Smooth muscle cell (in vitro differentiated cells): ENCODE measurements around the gene TMOD1. TPM values are rescaled to one million over a fixed set of nuclear protein-coding genes. Genes with fewer than 3 reads are reported as not detected.

Source experiments
- DNase-seq: peaks from one replicate; lab custom pipeline; 2025; ENCODE audit not compliant: unreplicated experiment; lab: John Stamatoyannopoulos, UW
- H2AFZ ChIP-seq: fragments of 200-600 bp; sonication (generic); 2 replicates; pipeline ENCODE4 v1.6.0; 2016; ENCODE audit warnings: antibody characterized with exemption, low read depth, mild to moderate bottlenecking
- H3F3A ChIP-seq: fragments of 200-600 bp; sonication (generic); 2 replicates; pipeline ENCODE4 v1.6.0; 2017; ENCODE audit warnings: antibody characterized with exemption, low read depth
- H3K27ac ChIP-seq: fragments of 200-600 bp; sonication (generic); 2 replicates; pipeline ENCODE4 v1.5.1; 2016; ENCODE audit warnings: low read depth, mild to moderate bottlenecking
- H3K27me3 ChIP-seq: fragments of 200-600 bp; sonication (generic); 2 replicates; pipeline ENCODE4 v1.6.1; 2016; ENCODE audit warnings: low read depth, mild to moderate bottlenecking
- H3K36me3 ChIP-seq: fragments of 200-600 bp; sonication (generic); 2 replicates; pipeline ENCODE4 v1.5.1; 2016; ENCODE audit warnings: low read depth
- H3K4me1 ChIP-seq: fragments of 200-600 bp; sonication (generic); 2 replicates; pipeline ENCODE4 v1.5.1; 2016; ENCODE audit warnings: low read depth
- H3K4me2 ChIP-seq: fragments of 200-600 bp; sonication (generic); 2 replicates; pipeline ENCODE4 v1.6.0; 2016; ENCODE audit warnings: mild to moderate bottlenecking
- H3K4me3 ChIP-seq: fragments of 200-600 bp; sonication (generic); 2 replicates; pipeline ENCODE4 v1.5.1; 2016; ENCODE audit warnings: mild to moderate bottlenecking
- H3K79me2 ChIP-seq: fragments of 200-600 bp; sonication (generic); 2 replicates; pipeline ENCODE4 v1.6.0; 2016; ENCODE audit warnings: low read depth, mild to moderate bottlenecking
- H3K9ac ChIP-seq: fragments of 200-600 bp; sonication (generic); 2 replicates; pipeline ENCODE4 v1.6.0; 2016; ENCODE audit warnings: low read depth
- H3K9me3 ChIP-seq: fragments of 200-600 bp; sonication (generic); replicated peaks from 2 replicates; pipeline ENCODE4 v1.5.1; 2016; ENCODE audit warnings: low read depth
- H4K20me1 ChIP-seq: fragments of 200-600 bp; sonication (generic); 2 replicates; pipeline ENCODE4 v1.6.0; 2016; ENCODE audit warnings: low read depth
- CTCF ChIP-seq: fragments of 200-600 bp; sonication (generic); IDR thresholded peaks from 2 replicates; pipeline ENCODE4 v1.5.1; 2017; ENCODE audit warnings: borderline replicate concordance, mild to moderate bottlenecking, antibody characterized with exemption; ENCODE audit not compliant: insufficient read depth, poor library complexity, severe bottlenecking
- WGBS: methylation state at CpG from one replicate; pipeline ENCODE4 v1.1.7; 2016; ENCODE audit warnings: low lambda C conversion rate; 5-methylcytosine and 5-hydroxymethylcytosine counted together
- polyA plus RNA-seq: library from polyadenylated mRNA; unstranded; fragments of >200 nt; fragmentation: Nextera tagmentation; extraction: Ambion mirVana; gene quantifications from 2 replicates; pipeline ENCODE4 v1.2.1, GENCODE V29; 2016
- total RNA-seq: library from RNA; depleted of rRNA; stranded (reverse); fragments of >200 nt; gene quantifications from 2 replicates; pipeline ENCODE4 v1.2.3, GENCODE V29; 2014

The TMOD1 gene
- total and polyA plus RNA-seq, 2 experiments from 2014 or later, result 0.18 to 0.19 TPM

DNA sequence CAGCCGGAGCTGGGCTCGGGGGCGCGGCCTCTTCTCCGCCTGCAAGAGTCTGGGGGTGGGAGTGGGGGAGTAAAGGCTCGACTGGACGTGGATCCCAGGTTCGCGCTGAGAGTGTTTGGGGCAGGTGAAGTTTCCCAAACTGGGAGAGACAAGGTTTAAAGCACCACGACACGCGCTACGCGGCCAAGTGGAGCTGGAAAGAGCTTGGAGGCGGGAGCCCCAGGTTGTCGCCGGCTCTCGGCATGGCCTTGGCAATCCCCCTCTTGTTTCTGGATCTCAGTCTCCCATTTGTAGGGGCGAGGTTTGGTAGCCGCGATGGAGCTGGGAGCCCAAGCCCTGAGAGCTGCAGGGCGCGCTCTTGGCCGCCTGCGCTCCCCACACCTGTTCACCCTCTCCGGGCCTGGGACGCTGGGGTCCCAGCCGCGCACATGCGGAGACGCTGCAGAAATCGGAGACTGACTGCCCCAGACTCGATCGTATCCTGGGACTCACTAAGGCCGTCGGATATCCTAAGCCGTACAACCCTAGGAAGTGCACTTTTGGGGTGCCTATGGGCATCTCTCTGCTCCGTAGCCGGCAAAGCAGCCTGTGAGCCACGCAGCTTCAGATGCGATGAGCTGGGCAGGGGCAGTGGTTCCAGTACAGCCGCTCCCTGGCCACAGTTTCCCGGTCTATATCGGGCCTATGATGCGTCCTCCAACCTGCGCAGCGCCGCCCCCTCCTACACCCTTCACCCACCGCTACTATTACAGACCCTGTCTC is 937 bp downstream of the TMOD1 start:
- H3K27me3 ChIP-seq, result peaks cover 84% of the 10 kb centered on the region
- H3F3A ChIP-seq, result no peaks in the 10 kb centered on the region
- H3K27ac ChIP-seq, result no peak overlapping the region
- 5% methylated on average over 45 of the region's 49 CpGs for WGBS
- no peaks in the 10 kb centered on the region for H4K20me1 ChIP-seq
- H3K4me1 ChIP-seq, result peaks cover 11% of the 10 kb centered on the region
- H3K36me3 ChIP-seq, result no peaks in the 10 kb centered on the region
- no peak for DNase-seq
- H3K79me2 ChIP-seq, result no peaks in the 10 kb centered on the region
- peak overlapping the region; percentile 59 for H3K4me3 ChIP-seq
- no peak overlapping the region for H2AFZ ChIP-seq
- H3K9ac ChIP-seq, result no peak overlapping the region
- H3K4me2 ChIP-seq, result peak overlapping the region; percentile 94
- TF ChIP-seq CTCF, result no peak
- H3K9me3 ChIP-seq, result no peaks in the 10 kb centered on the region

GRCh38 chr9:97502984-97503861 is 1.8 kb downstream of the TMOD1 start:
- no peaks in the 10 kb centered on the region for H3K9me3 ChIP-seq
- no peaks in the 10 kb centered on the region for H3F3A ChIP-seq
- TF ChIP-seq CTCF, result no peak
- WGBS, result 29% methylated on average over 17 of the region's 17 CpGs
- H4K20me1 ChIP-seq, result no peaks in the 10 kb centered on the region
- DNase-seq, result no peak
- no peak overlapping the region for H3K4me3 ChIP-seq
- H3K9ac ChIP-seq, result no peak overlapping the region
- H3K79me2 ChIP-seq, result no peaks in the 10 kb centered on the region
- H3K27me3 ChIP-seq, result peaks cover 87% of the 10 kb centered on the region
- H3K4me2 ChIP-seq, result no peak overlapping the region
- H3K36me3 ChIP-seq, result no peaks in the 10 kb centered on the region
- H2AFZ ChIP-seq, result no peak overlapping the region
- peaks cover 11% of the 10 kb centered on the region for H3K4me1 ChIP-seq
- H3K27ac ChIP-seq, result no peak overlapping the region

DNA sequence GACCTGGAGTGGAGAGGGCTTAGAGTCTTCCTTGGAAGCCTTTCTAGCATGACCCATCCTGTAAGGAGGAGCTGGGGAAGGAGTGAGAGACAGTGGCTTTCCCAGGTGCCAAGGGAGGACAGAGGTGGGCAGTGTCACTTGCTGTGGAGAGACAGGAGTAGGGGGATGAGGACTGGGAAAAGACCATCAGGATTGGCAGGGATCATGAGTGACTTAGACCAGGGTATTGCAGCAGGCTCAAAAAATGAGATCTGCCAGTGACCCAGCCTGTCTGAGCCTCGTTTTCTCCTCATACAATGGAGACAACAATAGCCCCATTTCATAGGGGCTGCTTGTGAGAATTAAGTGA is 2.4 kb downstream of the TMOD1 start:
- Histone ChIP-seq H3F3A (no peaks in the 10 kb centered on the region), H3K4me2 (no peak overlapping the region), H4K20me1 (no peaks in the 10 kb centered on the region), H2AFZ (no peak overlapping the region), H3K27ac (no peak overlapping the region), H3K27me3 (peaks cover 89% of the 10 kb centered on the region), H3K4me1 (peaks cover 11% of the 10 kb centered on the region), H3K79me2 (no peaks in the 10 kb centered on the region), H3K36me3 (no peaks in the 10 kb centered on the region), H3K9me3 (no peaks in the 10 kb centered on the region), H3K4me3 (no peak overlapping the region), H3K9ac (no peak overlapping the region)
- no peak for TF ChIP-seq CTCF
- no peak for DNase-seq
- 65% methylated on average over 1 of the region's 1 CpG for WGBS
